PFSK-1 (cell line): ENCODE measurements around the gene TRUB2.

Experiments
- POLR2AphosphoS5 ChIP-seq: IDR thresholded peaks from 2 replicates; pipeline ENCODE4 v1.6.1; 2012; ENCODE audit warnings: low read depth, mild to moderate bottlenecking, control low read depth, low read length, moderate library complexity
- REST ChIP-seq, 2 experiments: IDR thresholded peaks; 2 replicates each; pipeline versions ENCODE4 v1.6.1 to v1.8.0; 2011 to 2012; ENCODE audit warnings: low read depth in 2 of 2, low read length in 2 of 2, control low read depth in 1 of 2, inconsistent platforms in 1 of 2, mild to moderate bottlenecking in 1 of 2, moderate library complexity in 1 of 2; ENCODE audit not compliant: insufficient read depth in 1 of 2
- TAF1 ChIP-seq: IDR thresholded peaks from 2 replicates; pipeline ENCODE4 v1.6.1; 2012; ENCODE audit warnings: low read length, control low read depth, borderline replicate concordance; ENCODE audit not compliant: insufficient read depth

GRCh38 chr9:128262687-128263086, 59.6 kb downstream of the TRUB2 start:
- TF ChIP-seq POLR2AphosphoS5 (no peak), TAF1 (no peak), REST (IDR thresholded peaks at IDR 0.05; ENCODE audit: insufficient read depth in 1 of 2, low read depth in 2 of 2, low read length in 2 of 2) (no peak)
